DMS153 (cell line): ENCODE data around the gene IRGQ.

Experiments
- DNase-seq: peaks from one replicate; lab custom pipeline; 2025; lab: John Stamatoyannopoulos, UW

IRGQ gene

GRCh38 chr19:43540381-43540780, 55.6 kb downstream of the IRGQ start:
- no peak for DNase-seq

GRCh38 chr19:43538922-43539321, 57.0 kb downstream of the IRGQ start:
- no peak for DNase-seq

GRCh38 chr19:43534816-43535761, 60.8 kb downstream of the IRGQ start:
- no peak for DNase-seq
